Panc1 (cell line): ENCODE measurements around the gene PAX5.

ENCODE experiments used
- CTCF ChIP-seq: fragments of 450-650 bp; IDR thresholded peaks from 2 replicates; pipeline ENCODE4 v1.5.1; 2017; ENCODE audit warnings: mild to moderate bottlenecking
- POLR2AphosphoS5 ChIP-seq: IDR thresholded peaks from 2 replicates; pipeline ENCODE4 v1.6.1; 2012; ENCODE audit warnings: mild to moderate bottlenecking, low read depth, low read length, moderate library complexity
- REST ChIP-seq, 2 experiments: IDR thresholded peaks; 2 replicates each; pipeline ENCODE4 v1.6.1; 2011 to 2012; ENCODE audit warnings: low read depth in 2 of 2, control low read depth in 1 of 2, low read length in 1 of 2, mild to moderate bottlenecking in 1 of 2, moderate library complexity in 1 of 2; ENCODE audit not compliant: insufficient read depth in 1 of 2

- TF ChIP-seq CTCF: no peak
- no peak for TF ChIP-seq REST (IDR thresholded peaks at IDR 0.05; ENCODE audit: insufficient read depth in 1 of 2, low read depth in 2 of 2, low read length in 1 of 2)
- no peak for TF ChIP-seq POLR2AphosphoS5
Measured at GRCh38 chr9:36855448-36856315, 178.4 kb downstream of the PAX5 start.
